Colonic mucosa (tissue), 4 donors: ENCODE measurements around the gene PTGER4. TPM values are rescaled to one million over a fixed set of nuclear protein-coding genes. Genes with fewer than 3 reads are reported as not detected.

Source experiments
- DNase-seq: peaks from one replicate; pipeline ENCODE4 v3.0.0-alpha.2; 2020
- H3K27ac ChIP-seq: fragments of 200-600 bp; one replicate; pipeline ENCODE4 v1.8.0; 2021
- H3K27me3 ChIP-seq: fragments of 200-600 bp; one replicate; pipeline ENCODE4 v1.8.0; 2021
- H3K36me3 ChIP-seq: fragments of 200-600 bp; one replicate; pipeline ENCODE4 v1.8.0; 2021
- H3K4me1 ChIP-seq: fragments of 200-600 bp; one replicate; pipeline ENCODE4 v1.8.0; 2021; ENCODE audit warnings: mild to moderate bottlenecking
- H3K4me3 ChIP-seq: fragments of 200-600 bp; one replicate; pipeline ENCODE4 v1.8.0; 2021
- H3K9ac ChIP-seq, 2 donors: one replicate each; pipeline ENCODE4 v1.7.0; 2013; ENCODE audit warnings: control low read depth in 2 of 2, low read depth in 2 of 2, low read length in 2 of 2
- H3K9me3 ChIP-seq: fragments of 200-600 bp; one replicate; pipeline ENCODE4 v1.8.0; 2021
- intact Hi-C: fragments of 100-400 bp; cut with DNase I; formaldehyde crosslinking; loops from one replicate; pipeline ENCODE4 v1.14.1; 2022
- total RNA-seq, 2 donors: library from RNA; stranded (reverse); fragmentation: NEBNext Ultra II Directional in 1 of 2; extraction: Animal tissue kit (Norgen Biotek cat#: 25700) in 1 of 2; gene quantifications; one replicate each; pipeline ENCODE4 v1.2.1, GENCODE V29; 2021
- TF ChIP-seq, protein P1 (sequence below): fragments of 200-600 bp; IDR thresholded peaks from one replicate; pipeline ENCODE4 v1.8.0; 2022; ENCODE audit warnings: antibody characterized with exemption, mild to moderate bottlenecking
- donor health status: healthy.
- donor health status: DM: no; HTN: no; CAD: no.
- donor health status: DM: no; HTN: no; CAD: no.

Gene PTGER4
- total RNA-seq, 2 donors from 2014 or later: 28.1 to 53.4 TPM

DNA sequence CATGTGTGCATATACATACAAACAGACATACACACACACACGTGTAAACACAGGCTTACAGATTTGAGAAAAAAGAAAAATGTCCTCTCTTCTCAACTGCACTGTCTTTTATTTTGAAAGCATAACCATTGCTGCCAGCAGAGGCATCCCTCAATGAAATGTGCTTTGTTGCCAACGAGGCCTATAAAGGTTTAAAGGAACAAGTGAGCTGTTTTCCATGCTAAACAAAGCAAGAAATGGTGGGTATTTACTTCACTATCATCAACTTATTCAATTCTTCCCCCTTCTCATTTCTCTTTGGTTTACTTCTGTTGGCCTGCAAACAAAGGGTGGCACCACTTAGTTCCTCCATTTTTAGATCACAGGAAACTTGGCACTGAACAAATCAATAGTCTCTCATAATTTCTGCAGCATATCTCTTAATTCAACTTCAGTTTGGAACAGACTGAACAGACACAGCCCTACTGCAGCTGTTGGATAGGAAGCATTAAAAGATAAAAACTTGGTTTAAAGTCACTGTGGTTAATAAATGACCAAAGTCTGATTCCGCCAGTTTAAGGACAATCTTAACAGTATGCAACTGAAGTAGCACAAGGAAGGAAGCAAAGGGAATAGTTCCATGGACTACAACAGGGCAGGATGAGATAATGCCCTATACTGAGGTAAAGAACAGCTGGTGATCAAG lies 54.3 kb downstream of the PTGER4 start:
- DNase-seq: no peak

DNA sequence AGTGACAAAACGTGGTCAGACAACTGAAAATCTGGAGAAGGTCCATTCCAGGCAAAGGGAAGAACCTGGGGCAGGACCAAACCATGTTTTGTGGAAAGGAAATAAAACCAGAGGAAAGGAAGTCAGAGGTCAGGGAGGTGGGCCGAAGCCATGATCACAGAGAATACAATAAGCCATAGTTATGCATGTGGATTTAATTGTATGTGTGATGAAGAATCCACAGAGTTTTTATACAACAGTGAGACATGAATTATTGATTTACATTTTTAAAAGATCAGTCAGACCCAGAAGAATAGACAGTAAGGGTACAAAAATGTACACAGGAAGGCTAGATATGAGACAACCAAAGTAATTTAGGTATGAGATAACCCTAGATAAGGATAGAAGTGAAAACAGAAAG lies 55.3 kb downstream of the PTGER4 start:
- intact Hi-C loops: loop anchor here (5.0 to 10.0 kb wide), 3 partner anchors 783 to 1160 kb away; no protein-coding TSS in a partner anchor
- Histone ChIP-seq H3K36me3 (no peaks in the 10 kb centered on the region), H3K9me3 (no peaks in the 10 kb centered on the region), H3K9ac (peak overlapping the region in 1 of 2 donors; percentile 44), H3K27me3 (no peaks in the 10 kb centered on the region), H3K4me3 (no peak overlapping the region), H3K4me1 (peaks cover 11% of the 10 kb centered on the region), H3K27ac (peak overlapping the region; percentile 68)
- DNase-seq: no peak
- TF ChIP-seq, protein P1, sequence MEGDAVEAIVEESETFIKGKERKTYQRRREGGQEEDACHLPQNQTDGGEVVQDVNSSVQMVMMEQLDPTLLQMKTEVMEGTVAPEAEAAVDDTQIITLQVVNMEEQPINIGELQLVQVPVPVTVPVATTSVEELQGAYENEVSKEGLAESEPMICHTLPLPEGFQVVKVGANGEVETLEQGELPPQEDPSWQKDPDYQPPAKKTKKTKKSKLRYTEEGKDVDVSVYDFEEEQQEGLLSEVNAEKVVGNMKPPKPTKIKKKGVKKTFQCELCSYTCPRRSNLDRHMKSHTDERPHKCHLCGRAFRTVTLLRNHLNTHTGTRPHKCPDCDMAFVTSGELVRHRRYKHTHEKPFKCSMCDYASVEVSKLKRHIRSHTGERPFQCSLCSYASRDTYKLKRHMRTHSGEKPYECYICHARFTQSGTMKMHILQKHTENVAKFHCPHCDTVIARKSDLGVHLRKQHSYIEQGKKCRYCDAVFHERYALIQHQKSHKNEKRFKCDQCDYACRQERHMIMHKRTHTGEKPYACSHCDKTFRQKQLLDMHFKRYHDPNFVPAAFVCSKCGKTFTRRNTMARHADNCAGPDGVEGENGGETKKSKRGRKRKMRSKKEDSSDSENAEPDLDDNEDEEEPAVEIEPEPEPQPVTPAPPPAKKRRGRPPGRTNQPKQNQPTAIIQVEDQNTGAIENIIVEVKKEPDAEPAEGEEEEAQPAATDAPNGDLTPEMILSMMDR: no peak

More for the DNA sequence above, 54.3 kb downstream of the PTGER4 start:
- intact Hi-C loops: loop anchor here (10.0 kb wide), 2 partner anchors 1019 to 1159 kb away; no protein-coding TSS in a partner anchor
- no peaks in the 10 kb centered on the region for H3K9me3 ChIP-seq
- H3K9ac ChIP-seq: peak overlapping the region in 1 of 2 donors; percentile 35
- TF ChIP-seq, protein P1: no peak
- H3K4me3 ChIP-seq: no peak overlapping the region
- H3K4me1 ChIP-seq: peaks cover 11% of the 10 kb centered on the region
- H3K27ac ChIP-seq: peak overlapping the region; percentile 68
- no peaks in the 10 kb centered on the region for H3K27me3 ChIP-seq
- H3K36me3 ChIP-seq: no peaks in the 10 kb centered on the region

DNA sequence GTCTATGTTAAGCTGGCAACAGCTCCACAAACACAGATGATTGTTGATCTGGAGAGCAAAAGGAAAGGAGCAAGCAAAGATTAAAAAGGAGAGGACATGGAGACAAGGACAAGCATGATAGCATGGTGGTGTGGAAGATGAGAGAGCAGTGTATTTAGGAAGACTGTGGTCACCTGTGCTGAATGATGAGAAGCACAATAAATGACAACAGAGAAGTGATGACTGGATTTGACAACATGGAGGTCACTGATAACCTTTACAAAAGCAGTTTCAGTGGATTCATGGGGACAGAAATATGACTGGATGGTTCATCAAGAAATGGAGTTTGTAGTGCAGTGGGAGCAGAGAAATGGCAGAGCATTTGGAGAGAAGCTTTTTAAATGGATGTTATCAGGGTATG lies 55.9 kb downstream of the PTGER4 start:
- TF ChIP-seq, protein P1: no peak
- no peaks in the 10 kb centered on the region for H3K9me3 ChIP-seq
- H3K9ac ChIP-seq: peak overlapping the region in 1 of 2 donors; percentile 44
- peaks cover 11% of the 10 kb centered on the region for H3K4me1 ChIP-seq
- no peaks in the 10 kb centered on the region for H3K36me3 ChIP-seq
- no peaks in the 10 kb centered on the region for H3K27me3 ChIP-seq
- H3K27ac ChIP-seq: peak overlapping the region; percentile 68
- intact Hi-C loops: loop anchor here (5.0 to 10.0 kb wide), 3 partner anchors 783 to 1161 kb away; no protein-coding TSS in a partner anchor
- H3K4me3 ChIP-seq: no peak overlapping the region
- DNase-seq: no peak

DNA sequence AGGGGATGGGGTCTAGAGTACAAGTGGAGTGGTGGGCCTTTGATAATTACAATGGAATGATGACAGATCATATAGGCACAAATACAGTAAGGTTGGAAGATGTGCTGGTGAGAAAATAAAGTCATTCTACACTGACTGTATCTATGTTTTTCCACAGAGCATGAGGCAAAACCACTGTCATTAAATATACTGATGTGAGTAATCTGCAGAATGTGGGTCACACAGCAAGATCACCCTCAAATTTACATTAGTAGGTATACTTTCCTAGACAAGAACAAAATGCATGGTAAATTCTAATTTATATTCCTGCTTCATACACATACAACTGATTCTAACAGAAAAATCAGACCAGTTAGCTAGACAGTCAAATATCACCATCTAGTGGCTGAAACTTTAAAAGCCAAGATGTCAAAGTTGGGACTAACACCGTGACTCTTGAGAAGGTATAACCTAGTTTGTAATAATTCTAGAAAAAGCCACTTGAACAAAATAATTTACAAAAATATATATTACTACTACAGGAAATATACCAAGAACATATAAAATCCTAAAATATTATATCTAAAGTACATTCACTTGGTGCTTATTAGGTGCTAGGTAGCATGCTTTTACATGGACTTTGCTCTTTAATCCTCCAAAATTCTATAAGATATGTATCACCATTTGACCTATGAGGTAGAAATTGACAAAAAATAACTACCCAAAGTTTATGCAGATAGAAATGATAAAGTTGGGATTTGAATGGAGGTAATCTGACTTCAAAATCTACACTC lies 56.6 kb downstream of the PTGER4 start:
- no peak overlapping the region for H3K27ac ChIP-seq
- DNase-seq: no peak

DNA sequence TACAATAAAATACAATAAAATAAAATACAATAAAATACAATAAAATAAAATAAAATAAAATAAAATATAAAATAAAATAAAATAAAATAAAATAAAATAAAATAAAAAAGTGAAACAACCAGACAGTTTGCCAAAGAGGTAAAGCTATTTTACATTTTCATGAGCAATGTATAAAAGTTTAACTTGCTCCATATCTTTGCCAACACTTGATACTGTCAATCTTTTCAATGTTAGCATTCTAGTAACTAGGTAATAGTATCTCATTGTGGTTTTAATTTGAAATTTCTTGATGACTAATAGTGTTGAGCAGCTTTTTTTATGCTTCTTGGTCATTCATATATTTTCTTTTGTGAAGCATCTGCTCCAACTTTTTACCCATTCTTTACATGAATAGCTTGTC lies 58.8 kb downstream of the PTGER4 start:
- no peaks in the 10 kb centered on the region for H3K27me3 ChIP-seq
- TF ChIP-seq, protein P1: no peak
- no peaks in the 10 kb centered on the region for H3K9me3 ChIP-seq
- H3K36me3 ChIP-seq: no peaks in the 10 kb centered on the region
- H3K4me3 ChIP-seq: no peak overlapping the region
- no peak overlapping the region for H3K9ac ChIP-seq
- H3K27ac ChIP-seq: no peak overlapping the region
- intact Hi-C loops: loop anchor here (5.0 to 10.0 kb wide), 3 partner anchors 786 to 1164 kb away; no protein-coding TSS in a partner anchor
- no peak for DNase-seq
- peaks cover 5% of the 10 kb centered on the region for H3K4me1 ChIP-seq

More for the DNA sequence above, 56.6 kb downstream of the PTGER4 start:
- TF ChIP-seq, protein P1: peak; percentile 70
- H3K4me1 ChIP-seq: peaks cover 11% of the 10 kb centered on the region
- H3K4me3 ChIP-seq: no peak overlapping the region
- H3K27me3 ChIP-seq: no peaks in the 10 kb centered on the region
- intact Hi-C loops: loop anchor here (5.0 to 10.0 kb wide), 3 partner anchors 784 to 1161 kb away; no protein-coding TSS in a partner anchor
- no peaks in the 10 kb centered on the region for H3K9me3 ChIP-seq
- no peaks in the 10 kb centered on the region for H3K36me3 ChIP-seq
- peak overlapping the region in 1 of 2 donors; percentile 44 for H3K9ac ChIP-seq
